ENCODE measurements around the gene SDK1. TPM values are rescaled to one million over a fixed set of nuclear protein-coding genes. Genes with fewer than 3 reads are reported as not detected.
"Not testable (repeated sequence)": the region's sequence is repeated elsewhere in the genome, so short reads cannot be mapped to it uniquely, and the experiment has no call there.

Gene SDK1
- total RNA-seq, 1 donor from 2014 or later: 0.53 TPM

DNA sequence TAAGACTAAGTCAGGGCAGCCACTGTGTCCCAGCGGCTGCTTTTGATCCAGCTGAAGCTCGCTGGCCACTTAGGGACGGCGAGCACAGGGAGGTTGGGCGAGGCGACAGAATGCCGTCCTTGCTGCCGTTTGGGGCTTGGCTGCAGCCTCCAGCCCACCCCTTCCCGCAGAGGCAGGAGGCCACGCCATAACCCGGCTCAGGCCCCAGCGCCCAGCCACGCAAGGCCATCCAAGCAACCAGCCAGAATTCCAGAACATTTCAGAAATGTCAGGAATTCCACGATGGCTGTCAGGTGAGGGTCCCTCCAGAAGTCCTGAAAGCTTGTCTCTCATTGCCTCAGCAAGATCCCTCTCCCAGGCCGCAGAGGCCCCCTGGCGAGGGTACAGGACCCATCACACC is 901.9 kb downstream of the SDK1 start:
- ATAC-seq: no peak
- no peak for DNase-seq (ENCODE audit: low spot score)

DNA sequence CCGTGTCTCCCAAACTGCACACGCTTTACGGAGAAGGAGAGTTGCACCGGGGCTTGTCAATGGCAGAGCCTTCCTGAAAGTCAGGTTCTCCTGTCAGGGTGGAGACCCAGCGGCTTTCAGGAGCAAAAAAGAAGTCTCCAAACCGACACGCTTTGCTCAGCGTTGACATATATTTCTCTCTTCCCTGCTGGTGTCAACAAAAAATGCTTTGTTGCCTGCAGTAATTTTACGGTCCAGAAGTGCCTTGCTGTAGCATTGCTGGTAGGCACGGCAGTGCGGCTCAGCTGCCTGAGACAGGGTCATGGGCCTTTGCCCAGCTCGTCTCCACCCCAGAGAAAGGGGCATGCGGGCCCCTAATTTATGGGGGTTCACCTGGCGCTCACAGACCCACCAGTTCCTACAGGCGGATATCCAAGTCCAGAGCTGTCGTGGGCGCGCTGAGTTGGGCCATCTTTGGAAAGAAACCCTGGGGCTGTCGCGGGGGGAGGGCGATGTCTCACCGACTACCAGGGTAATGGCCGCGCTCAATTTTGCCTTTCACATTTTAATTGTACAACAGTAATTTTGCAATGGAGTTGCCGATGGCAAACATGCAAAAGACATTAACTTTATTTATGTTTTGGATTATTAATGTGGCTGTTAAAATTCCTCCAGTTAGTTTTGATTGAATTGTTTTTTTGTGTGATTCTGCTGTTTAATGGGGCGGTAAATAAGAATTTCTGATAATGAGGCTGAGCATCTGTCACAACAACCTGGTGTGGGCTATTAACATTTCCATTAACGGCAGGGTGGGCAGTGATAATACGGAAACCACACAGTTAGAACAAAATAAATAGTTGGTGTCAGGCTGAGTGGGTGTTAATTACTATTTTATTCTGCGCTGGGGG is 902.8 kb downstream of the SDK1 start:
- DNase-seq (ENCODE audit: low spot score): no peak
- no peak for ATAC-seq

DNA sequence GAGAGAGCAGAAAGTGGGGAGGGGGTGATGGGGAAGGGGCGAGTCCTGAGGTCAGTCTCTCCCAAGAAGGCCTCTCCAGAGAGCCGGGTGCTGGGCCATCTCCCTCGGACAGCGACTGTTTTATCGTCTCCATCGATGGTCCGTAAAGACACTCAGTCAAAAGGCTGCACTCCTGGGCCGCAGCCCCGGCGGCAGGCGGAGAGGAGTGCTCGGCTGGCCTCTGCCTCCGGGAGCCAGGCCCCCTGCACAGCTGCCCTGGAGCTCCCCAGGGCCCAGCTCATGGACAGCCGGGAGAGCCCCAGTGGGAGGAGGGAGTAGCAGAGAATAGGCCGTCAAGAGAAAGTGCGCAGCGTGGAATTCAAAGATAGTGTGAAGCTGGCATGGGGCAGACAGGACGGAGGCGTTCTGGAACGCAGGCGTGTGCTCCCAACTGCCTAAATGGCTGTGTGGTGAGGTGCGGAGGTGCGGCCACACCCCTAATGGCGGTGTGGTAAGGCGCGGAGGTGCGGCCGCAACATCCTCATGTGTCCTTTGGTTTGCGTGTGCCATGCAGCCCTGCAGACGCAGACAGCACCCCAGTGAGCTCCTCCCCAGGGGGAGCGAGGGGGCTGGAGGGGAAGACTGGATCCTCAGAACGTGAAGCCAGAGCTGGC is 903.6 kb downstream of the SDK1 start:
- no peak for DNase-seq (ENCODE audit: low spot score)
- ATAC-seq: no peak

DNA sequence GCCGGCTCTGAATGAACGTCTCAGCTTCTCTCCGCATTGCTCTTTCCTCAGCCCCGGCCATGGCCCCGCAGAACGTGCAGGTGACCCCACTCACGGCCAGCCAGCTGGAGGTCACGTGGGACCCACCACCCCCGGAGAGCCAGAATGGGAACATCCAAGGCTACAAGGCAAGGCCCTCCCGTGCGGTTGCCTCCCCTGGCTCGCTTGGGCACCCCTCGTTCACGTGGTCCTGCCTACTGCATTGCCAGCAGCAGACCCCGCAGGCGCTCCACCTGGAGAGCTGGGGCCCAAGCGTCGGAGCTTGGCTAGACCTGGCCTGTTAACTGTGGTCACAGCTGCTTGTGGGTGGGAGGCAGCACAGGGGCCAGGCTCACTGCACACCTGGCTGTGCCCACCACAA is 904.8 kb downstream of the SDK1 start:
- no peak for ATAC-seq
- DNase-seq (ENCODE audit: low spot score): no peak

DNA sequence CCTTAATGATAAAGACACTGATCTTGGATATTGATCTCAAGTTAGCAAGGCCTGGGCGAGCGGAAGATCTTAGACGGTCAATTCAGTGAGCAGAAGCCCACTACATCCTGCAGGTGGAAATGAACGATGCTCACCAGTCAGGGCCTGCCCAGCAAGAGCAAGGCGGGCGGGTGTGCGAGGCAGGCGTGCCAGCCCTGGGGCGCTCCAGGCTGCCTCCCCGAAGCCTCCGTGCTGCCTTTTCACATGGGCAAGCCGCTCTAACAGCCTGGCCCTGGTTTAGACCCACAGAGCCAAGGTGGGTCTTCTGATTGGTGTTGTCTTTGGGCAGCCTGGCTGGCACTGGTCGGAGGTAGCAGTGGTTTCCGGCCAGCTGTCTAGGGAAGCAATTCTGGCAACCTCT is 906.0 kb downstream of the SDK1 start:
- ATAC-seq (no peak), DNase-seq (ENCODE audit: low spot score) (no peak)

DNA sequence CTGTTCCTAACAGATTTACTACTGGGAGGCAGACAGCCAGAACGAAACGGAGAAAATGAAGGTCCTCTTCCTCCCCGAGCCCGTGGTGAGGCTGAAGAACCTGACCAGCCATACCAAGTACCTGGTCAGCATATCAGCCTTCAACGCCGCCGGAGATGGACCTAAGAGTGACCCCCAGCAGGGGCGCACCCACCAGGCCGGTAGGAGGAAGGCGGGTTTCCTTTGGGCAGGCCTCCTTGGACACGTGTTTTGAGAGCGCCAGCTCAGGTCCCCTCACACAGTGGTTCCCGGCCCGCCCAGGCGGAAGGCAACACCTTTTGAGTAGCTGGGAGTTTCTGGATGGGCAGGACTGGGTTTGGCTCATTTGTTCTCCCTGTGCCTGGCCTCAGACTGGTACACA is 907.0 kb downstream of the SDK1 start:
- no peak for DNase-seq (ENCODE audit: low spot score)
- ATAC-seq: no peak

DNA sequence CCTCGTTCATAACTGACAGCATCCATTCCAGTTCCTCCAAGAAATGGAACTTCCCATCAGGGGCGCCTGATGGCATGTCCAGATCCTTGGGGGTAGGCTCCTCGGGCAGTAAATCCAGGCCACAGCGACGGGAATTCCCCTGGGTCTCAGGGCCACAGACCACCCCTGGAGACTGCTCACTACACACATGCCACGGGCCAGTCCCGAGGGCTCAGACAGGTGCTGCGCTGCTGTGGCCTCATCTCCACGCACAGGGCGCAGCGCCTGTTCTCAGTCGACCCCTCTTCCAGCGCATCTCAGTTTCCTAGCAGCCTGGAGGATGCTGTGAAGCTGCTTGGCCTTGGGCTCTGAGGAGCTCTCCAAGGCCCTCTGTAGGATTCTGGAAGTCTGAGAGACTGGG is 907.5 kb downstream of the SDK1 start:
- DNase-seq (ENCODE audit: low spot score): no peak
- no peak for ATAC-seq

DNA sequence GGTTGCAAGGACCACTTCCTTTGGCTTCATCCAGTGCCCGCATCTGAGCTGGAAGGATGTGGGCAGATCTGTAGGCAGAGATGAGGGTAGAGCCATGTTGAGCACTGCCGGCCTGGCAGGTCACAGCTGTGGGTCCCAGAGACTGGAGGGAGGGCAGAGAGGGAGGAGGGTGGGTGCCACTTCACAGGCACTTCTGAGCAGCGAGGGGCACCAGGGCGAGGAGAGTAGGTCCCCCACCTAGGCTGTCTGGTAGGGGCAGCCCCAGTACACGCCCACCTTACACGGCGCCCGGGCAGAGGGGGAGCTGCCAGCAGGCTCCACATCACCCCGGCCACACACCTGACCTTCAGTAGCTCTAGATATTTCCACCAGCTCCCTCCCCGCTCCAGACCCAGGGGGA is 908.1 kb downstream of the SDK1 start:
- no peak for ATAC-seq
- DNase-seq (ENCODE audit: low spot score): no peak

DNA sequence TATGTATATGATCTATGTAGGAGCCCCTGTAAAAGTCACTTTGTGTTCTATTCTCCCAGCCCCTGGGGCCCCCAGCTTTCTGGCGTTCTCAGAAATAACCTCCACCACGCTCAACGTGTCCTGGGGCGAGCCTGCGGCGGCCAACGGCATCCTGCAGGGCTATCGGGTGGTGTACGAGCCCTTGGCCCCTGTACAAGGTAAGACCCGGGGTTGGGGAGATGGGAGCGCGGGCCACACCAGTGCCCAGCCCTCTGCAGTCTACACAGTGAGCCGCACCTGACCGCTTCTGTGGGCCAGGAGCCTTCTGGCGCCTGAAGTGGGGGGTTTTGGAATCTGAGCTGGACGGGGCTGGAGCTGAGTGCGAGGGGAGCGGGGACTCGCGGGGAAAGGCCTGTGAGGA is 908.9 kb downstream of the SDK1 start:
- ATAC-seq (no peak), DNase-seq (ENCODE audit: low spot score) (no peak)

DNA sequence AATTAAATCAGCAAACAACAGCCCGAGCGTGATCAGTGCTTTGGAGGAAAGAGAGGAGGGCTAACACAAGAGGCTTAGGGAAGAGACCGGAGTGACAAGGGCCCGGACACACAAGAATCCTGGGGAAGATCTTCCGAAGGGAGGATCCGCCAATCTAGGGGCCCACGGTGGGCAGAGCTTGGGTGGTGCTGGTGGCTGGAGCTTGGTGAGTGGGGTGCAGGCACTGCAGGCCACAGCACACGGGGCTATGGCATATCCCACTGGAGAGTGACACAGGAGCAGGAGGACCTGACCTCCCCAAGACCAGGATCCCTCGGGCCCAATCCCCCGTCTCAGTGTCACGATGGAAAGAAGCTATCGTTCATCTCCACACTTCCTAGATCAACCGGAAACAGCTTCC is 909.8 kb downstream of the SDK1 start:
- no peak for ATAC-seq
- DNase-seq (ENCODE audit: low spot score): no peak

DNA sequence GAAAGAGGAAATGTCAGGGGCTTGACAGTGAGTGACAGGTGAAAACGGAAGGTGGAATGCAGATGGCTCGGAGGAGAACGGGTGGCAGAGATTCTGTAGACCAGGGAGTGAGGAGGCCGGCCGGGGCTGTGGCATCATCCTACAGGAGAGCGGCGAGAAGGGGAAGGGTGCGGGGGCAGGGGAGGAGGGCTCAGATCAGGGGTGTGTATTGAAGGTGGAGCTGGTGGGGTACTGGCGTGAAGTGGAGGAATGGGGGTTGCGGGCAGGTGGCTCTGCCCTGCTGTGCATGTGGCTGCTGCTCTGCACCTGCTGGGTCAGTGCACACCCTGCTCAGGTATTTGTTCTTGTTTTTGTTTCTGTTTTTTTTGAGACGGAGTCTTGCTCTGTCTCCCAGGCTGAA is 910.2 kb downstream of the SDK1 start:
- no peak for DNase-seq (ENCODE audit: low spot score)
- no peak for ATAC-seq

DNA sequence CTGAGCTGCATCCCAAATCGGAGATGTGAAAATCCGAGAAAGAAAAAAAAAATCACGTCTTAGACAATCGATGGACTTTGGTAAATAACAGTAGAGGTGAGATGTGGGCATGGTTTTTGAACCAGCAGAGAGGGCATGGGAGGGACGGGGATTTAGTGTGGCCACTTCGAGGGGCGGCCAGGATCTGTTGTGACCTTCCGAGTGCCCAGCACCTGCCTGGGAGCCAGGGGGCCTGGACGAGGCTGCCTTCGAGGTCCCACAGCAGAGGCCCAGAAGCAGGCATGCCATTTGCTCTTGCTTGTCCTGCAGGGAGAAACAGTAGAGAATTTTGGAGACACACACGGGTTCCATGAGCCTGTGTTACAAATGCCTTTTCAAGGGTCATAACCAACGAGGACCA is 911.3 kb downstream of the SDK1 start:
- DNase-seq (ENCODE audit: low spot score) (no peak), ATAC-seq (no peak)

DNA sequence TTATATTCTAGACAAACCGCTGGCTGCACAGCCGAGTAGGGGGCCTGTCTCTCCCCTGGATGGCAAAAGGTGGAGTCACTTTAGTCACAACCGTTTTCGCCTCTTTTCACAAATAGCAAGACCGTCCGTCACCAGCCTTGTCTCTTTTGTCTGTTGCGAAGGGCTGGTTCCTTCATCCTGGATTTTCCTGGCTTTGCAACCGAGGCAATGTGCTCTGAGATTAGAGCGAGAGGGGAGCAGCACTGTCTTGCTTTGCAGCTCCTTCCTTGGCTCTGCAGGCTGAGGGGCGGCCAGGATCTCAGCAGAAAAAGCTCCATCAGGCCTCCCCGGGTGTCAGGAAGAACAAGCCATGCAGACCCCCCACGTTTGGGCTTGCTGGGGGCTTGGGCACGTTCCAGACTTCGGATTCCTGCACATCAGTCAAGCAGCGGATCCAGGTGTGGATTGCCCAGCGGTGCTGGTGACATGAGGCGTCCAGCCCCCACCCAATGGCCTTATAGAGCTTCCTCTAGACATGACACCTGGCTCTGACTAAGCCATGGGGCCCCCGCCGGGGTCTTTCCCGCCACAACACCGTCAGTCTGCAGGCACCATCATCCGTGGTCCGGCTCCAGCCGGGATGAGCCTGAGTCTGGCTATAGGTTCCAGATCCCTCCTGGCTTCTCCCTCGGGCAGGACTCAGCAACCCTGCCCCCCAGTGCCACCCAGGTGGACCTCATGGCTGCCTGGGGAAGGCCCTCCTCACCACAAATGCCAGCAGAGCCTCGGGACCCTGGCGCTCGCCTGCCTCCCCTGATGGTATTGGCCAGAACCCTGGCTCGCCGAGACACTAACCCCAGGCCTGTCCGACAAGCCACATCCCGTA is 913.5 kb downstream of the SDK1 start:
- ATAC-seq (no peak), DNase-seq (ENCODE audit: low spot score) (no peak)

DNA sequence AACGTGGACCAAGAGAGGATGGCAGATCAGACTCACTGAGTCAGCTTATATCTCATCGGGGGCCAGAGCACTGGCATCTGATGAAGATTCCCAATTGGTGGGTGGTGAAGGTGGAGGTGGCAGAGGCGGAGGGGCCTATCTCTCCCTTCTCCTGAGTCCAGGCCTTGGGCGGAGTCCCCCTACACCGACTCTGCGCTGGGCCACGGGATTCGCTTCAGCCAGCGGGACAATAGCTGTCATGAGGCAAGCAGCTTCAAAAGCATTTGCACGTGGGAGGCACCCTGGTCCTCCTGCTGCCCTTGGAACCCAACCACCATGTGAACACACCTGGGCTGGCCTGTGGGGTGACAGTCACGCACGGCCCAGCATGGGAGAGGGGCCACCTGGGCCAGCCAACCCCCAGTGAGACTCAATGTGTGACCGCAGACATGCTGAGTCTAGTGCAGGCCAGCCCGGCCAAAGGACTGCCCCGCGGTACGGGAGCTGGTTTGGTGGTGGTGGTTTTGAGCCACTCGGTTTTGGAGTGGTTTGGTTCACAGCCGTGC is 914.2 kb downstream of the SDK1 start:
- DNase-seq (ENCODE audit: low spot score): no peak
- ATAC-seq: no peak

DNA sequence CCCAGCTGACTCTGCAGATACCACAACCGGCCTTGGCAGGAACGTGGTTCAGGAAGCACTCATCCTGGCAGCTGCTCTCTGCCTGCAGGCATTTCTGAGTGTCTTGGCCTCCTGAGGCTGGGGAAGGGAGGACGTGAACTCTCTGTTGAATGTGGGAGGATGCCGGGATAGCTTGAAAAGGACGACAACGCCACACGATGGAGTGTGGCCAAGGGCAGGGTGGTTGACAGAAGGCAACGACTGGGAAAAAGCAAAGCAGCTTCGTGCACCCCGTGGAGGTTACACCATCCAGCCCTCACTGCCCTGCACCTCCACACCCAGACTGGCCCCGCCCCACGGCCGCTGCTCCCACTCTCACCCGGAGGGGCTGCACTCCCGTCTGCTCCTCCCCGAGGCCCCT is 915.0 kb downstream of the SDK1 start:
- no peak for DNase-seq (ENCODE audit: low spot score)
- no peak for ATAC-seq

DNA sequence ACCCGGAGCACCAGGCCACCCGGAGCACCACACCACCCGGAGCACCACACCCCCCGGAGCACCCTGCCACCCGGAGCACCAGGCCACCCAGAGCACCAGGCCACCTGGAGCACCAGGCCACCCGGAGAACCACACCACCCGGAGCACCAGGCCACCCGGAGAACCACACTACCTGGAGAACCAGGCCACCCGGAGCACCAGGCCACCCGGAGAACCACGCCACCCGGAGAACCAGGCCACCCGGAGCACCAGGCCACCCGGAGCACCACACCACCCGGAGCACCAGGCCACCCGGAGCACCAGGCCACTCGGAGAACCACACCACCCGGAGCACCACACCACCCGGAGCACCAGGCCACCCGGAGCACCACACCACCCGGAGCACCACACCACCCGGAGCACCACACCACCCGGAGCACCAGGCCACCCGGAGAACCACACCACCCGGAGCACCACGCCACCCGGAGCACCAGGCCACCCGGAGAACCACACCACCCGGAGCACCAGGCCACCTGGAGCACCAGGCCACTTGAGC is 916.1 kb downstream of the SDK1 start:
- DNase-seq (ENCODE audit: low spot score); ATAC-seq: not testable (repeated sequence)

DNA sequence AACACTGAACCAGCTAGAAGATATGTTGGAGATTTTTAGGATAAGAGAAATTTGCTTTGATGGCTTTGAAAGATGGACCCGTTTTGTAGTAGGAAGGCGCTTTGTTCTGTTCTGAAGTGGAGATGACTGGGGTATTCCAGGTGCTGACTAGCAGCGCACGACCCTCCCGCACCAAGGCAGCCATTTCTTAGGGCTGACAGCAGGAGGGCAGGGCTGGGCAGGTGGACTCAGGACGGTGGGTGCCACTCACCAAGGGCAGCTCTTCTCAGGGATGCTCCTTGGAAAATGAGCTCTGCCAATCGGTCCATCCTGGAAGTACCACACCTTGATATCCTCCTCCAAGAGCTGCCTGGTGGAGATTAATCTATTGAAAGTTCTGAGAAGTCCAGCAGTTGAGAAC is 917.4 kb downstream of the SDK1 start:
- ATAC-seq (no peak), DNase-seq (ENCODE audit: low spot score) (no peak)

DNA sequence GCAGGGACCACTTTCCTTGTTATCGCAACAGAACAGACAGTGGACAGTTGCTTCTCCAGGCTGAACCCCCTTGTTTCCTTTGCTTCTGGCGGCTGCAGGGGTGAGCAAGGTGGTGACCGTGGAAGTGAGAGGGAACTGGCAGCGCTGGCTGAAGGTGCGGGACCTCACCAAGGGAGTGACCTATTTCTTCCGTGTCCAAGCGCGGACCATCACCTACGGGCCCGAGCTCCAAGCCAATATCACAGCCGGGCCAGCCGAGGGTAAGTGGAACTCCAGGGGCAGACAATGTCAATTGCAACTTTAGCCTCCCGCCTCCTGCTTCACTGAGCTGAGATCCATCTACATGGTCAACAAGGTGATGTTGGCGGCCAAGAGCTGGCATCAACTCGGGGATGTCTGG is 919.0 kb downstream of the SDK1 start:
- no peak for ATAC-seq
- DNase-seq (ENCODE audit: low spot score): no peak

DNA sequence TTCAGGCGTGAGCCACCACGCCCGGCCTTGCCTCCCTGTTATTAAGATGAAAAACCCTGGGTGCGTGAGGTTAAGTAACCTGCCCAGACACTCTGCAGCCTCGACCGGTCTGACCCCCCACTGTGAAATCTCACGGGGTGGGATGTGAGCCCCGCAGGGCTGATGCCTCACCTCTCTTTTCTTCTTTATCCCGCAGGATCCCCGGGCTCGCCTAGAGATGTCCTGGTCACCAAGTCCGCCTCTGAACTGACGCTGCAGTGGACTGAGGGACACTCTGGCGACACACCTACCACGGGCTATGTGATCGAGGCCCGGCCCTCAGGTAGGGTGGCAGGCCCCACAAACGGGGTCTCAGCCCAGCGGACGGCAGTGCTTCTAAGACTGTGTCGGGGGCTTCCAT is 920.0 kb downstream of the SDK1 start:
- DNase-seq (ENCODE audit: low spot score) (no peak), ATAC-seq (no peak)

DNA sequence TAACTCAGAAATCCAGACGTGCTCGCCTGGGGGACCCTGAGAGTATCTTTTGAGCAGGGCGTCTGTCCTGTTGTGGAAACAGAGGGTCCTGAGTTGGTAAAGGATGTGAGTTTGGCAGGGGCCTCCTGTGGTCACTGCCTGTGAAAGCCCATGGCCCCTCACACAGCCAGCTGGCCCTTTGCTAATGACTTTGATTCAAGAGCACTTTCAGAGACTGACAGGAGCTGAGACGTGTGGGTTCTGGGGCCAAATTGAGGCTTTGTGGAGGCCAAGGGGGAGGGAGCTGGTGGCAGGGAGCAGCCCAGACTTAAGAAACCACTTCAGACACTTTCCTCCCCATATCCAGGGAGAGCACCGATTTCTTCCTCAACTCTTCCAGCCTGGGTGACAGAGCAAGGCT is 921.6 kb downstream of the SDK1 start:
- no peak for ATAC-seq
- no peak for DNase-seq (ENCODE audit: low spot score)

DNA sequence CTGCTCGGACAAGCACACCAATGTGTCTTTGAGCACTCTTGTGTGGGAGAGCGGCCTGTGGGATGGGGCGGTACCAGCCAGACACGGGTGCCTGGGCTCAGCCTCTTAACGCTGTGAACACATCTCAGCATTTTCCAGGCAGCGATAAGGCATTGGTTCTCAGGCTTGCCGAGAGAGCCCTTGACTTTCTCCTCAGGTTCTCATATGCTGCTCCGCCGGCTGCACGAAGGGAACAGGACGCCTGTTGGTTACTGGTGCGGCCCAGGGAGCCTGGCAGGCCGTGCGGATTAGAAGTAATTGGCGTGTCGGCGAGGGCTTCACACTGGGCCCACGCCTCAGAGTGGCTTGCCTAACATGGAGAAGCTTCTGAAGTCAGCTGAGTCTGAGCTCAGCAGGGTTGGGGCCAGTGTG is 924.3 kb downstream of the SDK1 start:
- ATAC-seq (no peak), DNase-seq (ENCODE audit: low spot score) (no peak)
